ENCODE measurements around the gene PLA2G7. TPM values are rescaled to one million over a fixed set of nuclear protein-coding genes. Genes with fewer than 3 reads are reported as not detected.

Gene PLA2G7
- total and polyA plus RNA-seq, 2 of the 8 experiments (the other 6 are each of a cell fraction or from before 2014, with no cell fraction given) = 1.5 to 2.2 TPM

DNA sequence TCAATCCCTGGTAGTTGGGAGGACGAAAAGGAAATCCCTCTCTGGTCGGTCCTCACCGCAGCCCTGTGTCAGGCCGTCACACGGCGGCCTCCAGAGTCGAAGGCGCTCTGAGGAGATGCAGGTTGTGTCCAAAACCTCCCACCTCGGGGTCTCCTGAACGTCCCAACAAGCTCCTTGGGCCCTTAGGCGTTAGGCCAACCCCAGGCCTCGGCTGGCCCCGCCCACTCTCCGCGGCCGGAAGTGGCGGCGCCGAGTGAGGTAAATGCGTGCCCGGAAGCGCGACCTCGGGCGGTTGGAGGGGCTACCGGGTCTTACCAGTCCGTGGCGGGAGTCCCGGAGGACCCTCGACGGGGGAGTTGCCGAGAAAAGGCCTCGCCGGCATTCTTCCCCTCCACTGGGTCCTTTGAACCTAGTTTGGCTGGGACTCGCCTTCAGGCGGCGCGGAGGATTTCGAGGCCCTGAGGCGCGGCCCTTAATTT, 47.5 kb downstream of the PLA2G7 start, which contains the start of gene TDRD6:
TDRD6 (plus strand) TSS at position 267 of the 479 bp plus-strand sequence. CDS start 244 bp downstream, outside the sequence.
- Histone ChIP-seq H3K9me3 (ENCODE audit: insufficient read depth in 2 of 2, low read depth in 1 of 2, low read length in 1 of 2) (no peaks in the 10 kb centered on the region), H3K23ac (ENCODE audit: insufficient read length) (no peak within 1 kb of the TSS), H4K5ac (ENCODE audit: insufficient read length, low read depth, low read length) (no peak within 1 kb of the TSS), H2BK15ac (ENCODE audit: low read length) (no peak within 1 kb of the TSS), H2BK120ac (replicated peaks; ENCODE audit: low read depth, low read length) (no peak within 1 kb of the TSS), H2BK12ac (ENCODE audit: low read depth, low read length) (no peak within 1 kb of the TSS), H2BK5ac (ENCODE audit: low read depth, low read length) (no peak within 1 kb of the TSS), H3K36me3 (ENCODE audit: control insufficient read depth in 2 of 4, insufficient read depth in 4 of 4, low read length in 3 of 4) (no peaks in the 10 kb centered on the region), H3K14ac (ENCODE audit: insufficient read length) (no peak within 1 kb of the TSS), H3K4me2 (ENCODE audit: insufficient read depth in 1 of 2, low read depth in 2 of 2, low read length in 2 of 2) (no peak within 1 kb of the TSS), H3K9ac (replicated peaks in 1 of 4; ENCODE audit: extremely low read depth in 1 of 4, low read depth in 3 of 4, low read length in 3 of 4) (no peak within 1 kb of the TSS), H3K4me3 (ENCODE audit: extremely low read depth in 1 of 4, insufficient read depth in 2 of 4, low read depth in 3 of 4, low read length in 4 of 4) (no peak within 1 kb of the TSS), H4K91ac (replicated peaks; ENCODE audit: insufficient read length, low read length) (no peak within 1 kb of the TSS), H2BK20ac (ENCODE audit: low read length) (no peak within 1 kb of the TSS), H2AFZ (ENCODE audit: low read length) (no peak within 1 kb of the TSS), H3K27me3 (replicated peaks in 1 of 4; ENCODE audit: control insufficient read depth in 3 of 4, extremely low read depth in 1 of 4, insufficient read depth in 3 of 4, low read length in 3 of 4) (no peaks in the 10 kb centered on the region), H4K8ac (ENCODE audit: extremely low read depth, insufficient read depth, low read length) (peak within 1 kb of the TSS; percentile 71; the same call in 1 of the 2 replicates), H3K4me1 (replicated peaks in 1 of 4; ENCODE audit: control insufficient read depth in 3 of 4, insufficient read depth in 4 of 4, low read length in 3 of 4) (no peaks in the 10 kb centered on the region), H3K4ac (replicated peaks; ENCODE audit: insufficient read length, low read depth, low read length) (no peak within 1 kb of the TSS), H3K23me2 (ENCODE audit: low read depth, low read length) (0 out of 2 replicates have a peak, but pooled peaks cover 2% of the 10 kb centered on the region), H3K27ac (ENCODE audit: low read depth, low read length) (no peak within 1 kb of the TSS), H3K56ac (replicated peaks; ENCODE audit: insufficient read length, low read depth, low read length) (no peak within 1 kb of the TSS), H4K20me1 (replicated peaks in 1 of 2; ENCODE audit: control insufficient read depth in 1 of 2, insufficient read depth in 2 of 2, low read length in 2 of 2) (no peaks in the 10 kb centered on the region), H3K79me2 (ENCODE audit: control insufficient read depth in 1 of 2, insufficient read depth in 2 of 2, low read length in 2 of 2) (no peaks in the 10 kb centered on the region), H3K79me1 (ENCODE audit: low read depth, low read length) (no peaks in the 10 kb centered on the region), H3K18ac (ENCODE audit: extremely low read depth, low read length) (no peak within 1 kb of the TSS), H2AK5ac (ENCODE audit: low read depth, low read length) (no peak within 1 kb of the TSS)
- POLR2A ChIA-PET (ENCODE audit: partially characterized antibody) = no interaction called here
- no peak for DNase-seq (ENCODE audit: low read depth in 1 of 2, low spot score in 2 of 2)
- WGBS, 2 experiments (ENCODE audit: extremely low coverage in 1 of 2, insufficient coverage in 1 of 2, insufficient read length in 1 of 2, insufficient replicate concordance in 2 of 2, low coverage in 1 of 2, low lambda C conversion rate in 2 of 2, missing lambda C conversion rate in 1 of 2) = 96% methylated on average over 31 of the region's 41 CpGs; no CpG with 5 or more reads in 1 of the 2 experiments
- TF ChIP-seq, protein P1, sequence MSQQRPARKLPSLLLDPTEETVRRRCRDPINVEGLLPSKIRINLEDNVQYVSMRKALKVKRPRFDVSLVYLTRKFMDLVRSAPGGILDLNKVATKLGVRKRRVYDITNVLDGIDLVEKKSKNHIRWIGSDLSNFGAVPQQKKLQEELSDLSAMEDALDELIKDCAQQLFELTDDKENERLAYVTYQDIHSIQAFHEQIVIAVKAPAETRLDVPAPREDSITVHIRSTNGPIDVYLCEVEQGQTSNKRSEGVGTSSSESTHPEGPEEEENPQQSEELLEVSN (IDR thresholded peaks at IDR 0.05) = no peak
- TF ChIP-seq CHD2 (IDR thresholded peaks at IDR 0.05; ENCODE audit: low read length) (no peak), BCL11A (IDR thresholded peaks at IDR 0.05; ENCODE audit: low read depth in 2 of 2, low read length in 2 of 2) (no peak), RBBP5 (IDR thresholded peaks at IDR 0.05; ENCODE audit: borderline replicate concordance, low read depth, low read length) (no peak), PHF8 (conservative IDR thresholded peaks at IDR 0.05; ENCODE audit: low read depth, low read length) (no peak), YY1 (IDR thresholded peaks at IDR 0.05; ENCODE audit: low read depth, low read length) (no peak), EZH2 (IDR thresholded peaks at IDR 0.05; ENCODE audit: low read depth, low read length, severe bottlenecking) (no peak)
- FAIRE-seq = no peak
- CTCF ChIA-PET (ENCODE audit: partially characterized antibody) = interaction anchor here (0.5 to 3.3 kb wide), 2 partner anchors 10 to 92 kb away, joined by 3 to 15 read pairs; no protein-coding TSS in a partner anchor

Measured in H1 (cell line).